Neuronal stem cell (in vitro differentiated cells): ENCODE results near the gene MS4A6E.

Experiments
- DNase-seq: peaks from one replicate; pipeline ENCODE4 v3.0.0-alpha.2; 2013; ENCODE audit warnings: low spot score
- H2AFZ ChIP-seq: one replicate; pipeline ENCODE4 v1.6.1; 2013; ENCODE audit warnings: mild to moderate bottlenecking, low read length, inconsistent platforms
- H2AK5ac ChIP-seq: 2 replicates; pipeline ENCODE4 v1.6.1; 2013; ENCODE audit warnings: low read depth, mild to moderate bottlenecking, inconsistent platforms, low read length, moderate library complexity, mixed read lengths
- H2BK120ac ChIP-seq: 2 replicates; pipeline ENCODE4 v1.6.1; 2013; ENCODE audit warnings: low read depth, mild to moderate bottlenecking, inconsistent platforms, low read length, moderate library complexity, mixed read lengths
- H2BK12ac ChIP-seq: one replicate; pipeline ENCODE4 v1.6.1; 2013; ENCODE audit warnings: low read length, inconsistent platforms
- H2BK15ac ChIP-seq: 2 replicates; pipeline ENCODE4 v1.6.1; 2013; ENCODE audit warnings: mild to moderate bottlenecking, low read length, inconsistent platforms, mixed read lengths
- H2BK5ac ChIP-seq: one replicate; pipeline ENCODE4 v1.6.1; 2013; ENCODE audit warnings: inconsistent platforms, mild to moderate bottlenecking, low read length, moderate library complexity
- H3K14ac ChIP-seq: one replicate; pipeline ENCODE4 v1.6.1; 2013; ENCODE audit warnings: low read length, inconsistent platforms
- H3K18ac ChIP-seq: 2 replicates; pipeline ENCODE4 v1.6.1; 2013; ENCODE audit warnings: low read length, inconsistent platforms
- H3K23ac ChIP-seq: 2 replicates; pipeline ENCODE4 v1.6.1; 2013; ENCODE audit warnings: low read depth, mild to moderate bottlenecking, mixed read lengths, low read length, inconsistent platforms; ENCODE audit not compliant: poor library complexity
- H3K27ac ChIP-seq: replicated peaks from 3 replicates; pipeline ENCODE4 v1.5.1; 2013; ENCODE audit warnings: low read length, inconsistent platforms
- H3K27me3 ChIP-seq, 3 experiments: 2 replicates each; pipeline ENCODE4 v1.6.1; 2013; ENCODE audit warnings: low read length in 3 of 3, mild to moderate bottlenecking in 2 of 3, inconsistent platforms in 1 of 3, low read depth in 1 of 3, mixed read lengths in 1 of 3, moderate library complexity in 1 of 3; ENCODE audit not compliant: control insufficient read depth in 3 of 3, insufficient read depth in 3 of 3
- H3K36me3 ChIP-seq, 2 donors: replicated peaks in 1 of 2; 2 replicates each; pipeline ENCODE4 v1.6.1; 2013; ENCODE audit warnings: low read length in 2 of 2; ENCODE audit not compliant: control insufficient read depth in 2 of 2, insufficient read depth in 2 of 2
- H3K4ac ChIP-seq: 2 replicates; pipeline ENCODE4 v1.6.1; 2013; ENCODE audit warnings: inconsistent platforms, mild to moderate bottlenecking, low read length, moderate library complexity
- H3K4me1 ChIP-seq, 2 donors: 1 replicate in 1 of 2; 2 replicates in 1 of 2; pipeline ENCODE4 v1.6.1; 2013; ENCODE audit warnings: low read length in 2 of 2, low read depth in 1 of 2; ENCODE audit not compliant: control insufficient read depth in 2 of 2, insufficient read depth in 1 of 2
- H3K4me2 ChIP-seq: one replicate; pipeline ENCODE4 v1.6.1; 2013; ENCODE audit warnings: mild to moderate bottlenecking, low read length, inconsistent platforms; ENCODE audit not compliant: insufficient read depth, poor library complexity, severe bottlenecking
- H3K4me3 ChIP-seq, 2 donors: 2 replicates each; pipeline ENCODE4 v1.5.1; 2013; ENCODE audit warnings: low read length in 2 of 2, mild to moderate bottlenecking in 2 of 2, inconsistent platforms in 1 of 2, moderate library complexity in 1 of 2
- H3K79me1 ChIP-seq: one replicate; pipeline ENCODE4 v1.6.1; 2013; ENCODE audit warnings: low read depth, mild to moderate bottlenecking, inconsistent platforms, low read length, moderate library complexity
- H3K9ac ChIP-seq: one replicate; pipeline ENCODE4 v1.6.1; 2013; ENCODE audit warnings: mild to moderate bottlenecking, low read depth, low read length, inconsistent platforms; ENCODE audit not compliant: poor library complexity
- H3K9me3 ChIP-seq, 2 donors: replicated peaks in 1 of 2; 2 replicates each; pipeline versions ENCODE3 to v1.6.1; 2013; ENCODE audit warnings: low read length in 2 of 2, mild to moderate bottlenecking in 2 of 2, inconsistent platforms in 1 of 2, low read depth in 1 of 2, mixed read lengths in 1 of 2, moderate library complexity in 1 of 2; ENCODE audit not compliant: control insufficient read depth in 2 of 2, insufficient read depth in 1 of 2
- H4K8ac ChIP-seq: one replicate; pipeline ENCODE4 v1.6.1; 2013; ENCODE audit warnings: low read depth, mild to moderate bottlenecking, inconsistent platforms, low read length, moderate library complexity
- H4K91ac ChIP-seq: one replicate; pipeline ENCODE4 v1.6.1; 2013; ENCODE audit warnings: low read length, low read depth, mild to moderate bottlenecking, inconsistent platforms; ENCODE audit not compliant: poor library complexity
- WGBS, 2 donors: extraction: QIAGEN DNeasy Blood & Tissue Kit; methylation state at CpG; one replicate each; pipeline ENCODE4 v1.1.7; 2013; ENCODE audit warnings: missing lambda C conversion rate in 2 of 2, mixed read lengths in 1 of 2; ENCODE audit not compliant: insufficient read length in 2 of 2, insufficient replicate concordance in 1 of 2; ENCODE audit errors: extremely low coverage in 2 of 2; 5-methylcytosine and 5-hydroxymethylcytosine counted together

The MS4A6E gene

GRCh38 chr11:60343094-60343704 is 16.1 kb downstream of the MS4A6E start:
- Histone ChIP-seq H2BK15ac (no peak overlapping the region), H3K27ac (no peak overlapping the region), H4K8ac (no peak overlapping the region), H3K4me1 (no peaks in the 10 kb centered on the region), H2AK5ac (no peak overlapping the region), H3K23ac (no peak overlapping the region), H2BK120ac (no peak overlapping the region), H3K4me2 (no peak overlapping the region), H3K9ac (no peak overlapping the region), H3K14ac (no peak overlapping the region), H3K27me3 (no peaks in the 10 kb centered on the region), H3K4me3 (no peak overlapping the region), H2BK12ac (no peak overlapping the region), H3K4ac (no peak overlapping the region), H3K36me3 (no peaks in the 10 kb centered on the region), H4K91ac (no peak overlapping the region), H2BK5ac (no peak overlapping the region), H3K18ac (no peak overlapping the region), H3K79me1 (no peaks in the 10 kb centered on the region), H3K9me3 (no peaks in the 10 kb centered on the region), H2AFZ (no peak overlapping the region)
- WGBS, 2 donors: no CpG with 5 or more reads among the region's 10 CpGs
- no peak for DNase-seq

DNA sequence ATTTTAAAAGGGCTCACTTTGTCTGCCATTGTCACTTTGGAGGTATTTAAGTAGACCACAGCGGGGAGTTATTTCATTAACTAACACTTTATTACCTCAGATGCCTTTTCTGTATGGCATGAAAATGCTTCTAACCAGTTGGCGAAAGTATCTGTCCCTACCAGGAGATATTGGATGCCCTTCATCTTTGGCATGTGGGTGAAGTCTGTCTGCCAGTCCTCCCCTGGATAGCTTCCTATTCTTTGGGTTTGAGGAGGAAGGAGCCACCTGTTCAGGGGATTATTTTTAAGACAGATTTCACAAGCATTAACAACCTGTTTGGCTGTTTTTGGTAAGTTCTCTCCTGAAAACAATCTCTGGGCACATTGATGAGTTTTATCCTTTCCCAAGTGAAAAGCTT is 17.1 kb downstream of the MS4A6E start:
- no peak overlapping the region for H3K18ac ChIP-seq
- no peaks in the 10 kb centered on the region for H3K27me3 ChIP-seq
- no peak overlapping the region for H3K14ac ChIP-seq
- no peak overlapping the region for H2BK12ac ChIP-seq
- H2BK15ac ChIP-seq: no peak overlapping the region
- no peak overlapping the region for H2BK5ac ChIP-seq
- H2AFZ ChIP-seq: no peak overlapping the region
- no peak overlapping the region for H3K4ac ChIP-seq
- WGBS, 2 donors: no CpG with 5 or more reads among the region's 2 CpGs
- no peak overlapping the region for H3K4me2 ChIP-seq
- H4K8ac ChIP-seq: no peak overlapping the region
- no peaks in the 10 kb centered on the region for H3K9me3 ChIP-seq
- H3K79me1 ChIP-seq: no peaks in the 10 kb centered on the region
- H3K4me3 ChIP-seq: no peak overlapping the region
- no peaks in the 10 kb centered on the region for H3K36me3 ChIP-seq
- H3K4me1 ChIP-seq: no peaks in the 10 kb centered on the region
- no peak for DNase-seq
- H2BK120ac ChIP-seq: no peak overlapping the region
- no peak overlapping the region for H3K23ac ChIP-seq
- no peak overlapping the region for H3K27ac ChIP-seq
- H4K91ac ChIP-seq: no peak overlapping the region
- no peak overlapping the region for H2AK5ac ChIP-seq
- no peak overlapping the region for H3K9ac ChIP-seq

DNA sequence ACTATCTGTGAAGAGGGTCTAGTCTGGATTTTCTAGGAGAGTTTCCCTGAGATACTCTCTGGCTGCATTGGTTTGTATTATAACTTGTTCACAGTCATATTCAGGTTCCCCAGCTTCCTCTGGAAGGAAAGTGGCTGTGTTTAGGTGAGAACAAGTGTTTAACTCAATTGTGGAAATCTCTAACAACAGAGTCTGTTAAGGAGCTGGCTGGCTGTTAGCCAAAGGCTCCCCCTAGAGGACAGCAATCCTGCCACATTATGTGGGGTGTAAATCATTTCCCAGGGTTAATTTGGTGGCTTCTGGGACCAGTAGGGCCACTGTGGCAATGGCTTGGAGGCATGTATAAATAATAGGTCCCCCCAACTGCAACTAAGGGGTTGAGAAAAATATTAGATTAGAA is 18.4 kb downstream of the MS4A6E start:
- no peak overlapping the region for H2BK12ac ChIP-seq
- no peak overlapping the region for H3K23ac ChIP-seq
- peak overlapping the region; percentile 40 for H2AFZ ChIP-seq
- no peak overlapping the region for H3K14ac ChIP-seq
- H3K4me1 ChIP-seq: no peaks in the 10 kb centered on the region
- no peak overlapping the region for H3K4me3 ChIP-seq
- H3K4me2 ChIP-seq: no peak overlapping the region
- H3K9ac ChIP-seq: no peak overlapping the region
- no peak overlapping the region for H3K18ac ChIP-seq
- H4K91ac ChIP-seq: no peak overlapping the region
- DNase-seq: no peak
- H3K27me3 ChIP-seq: no peaks in the 10 kb centered on the region
- H4K8ac ChIP-seq: no peak overlapping the region
- no peaks in the 10 kb centered on the region for H3K9me3 ChIP-seq
- no peak overlapping the region for H2BK15ac ChIP-seq
- H2BK5ac ChIP-seq: no peak overlapping the region
- no peaks in the 10 kb centered on the region for H3K36me3 ChIP-seq
- no peak overlapping the region for H3K27ac ChIP-seq
- H3K79me1 ChIP-seq: no peaks in the 10 kb centered on the region
- no peak overlapping the region for H3K4ac ChIP-seq
- H2AK5ac ChIP-seq: no peak overlapping the region
- no peak overlapping the region for H2BK120ac ChIP-seq

- Histone ChIP-seq H2AFZ (no peak overlapping the region), H3K36me3 (no peaks in the 10 kb centered on the region), H3K4me2 (no peak overlapping the region), H4K8ac (no peak overlapping the region), H2BK15ac (no peak overlapping the region), H4K91ac (no peak overlapping the region), H3K27ac (no peak overlapping the region), H3K14ac (no peak overlapping the region), H3K9ac (no peak overlapping the region), H3K4me1 (no peaks in the 10 kb centered on the region), H3K27me3 (no peaks in the 10 kb centered on the region), H3K18ac (no peak overlapping the region), H3K23ac (no peak overlapping the region), H3K4ac (no peak overlapping the region), H2BK12ac (no peak overlapping the region), H2BK5ac (no peak overlapping the region), H2BK120ac (no peak overlapping the region), H3K9me3 (no peaks in the 10 kb centered on the region), H3K4me3 (no peak overlapping the region), H3K79me1 (no peaks in the 10 kb centered on the region), H2AK5ac (no peak overlapping the region)
- no CpG with 5 or more reads among the region's 2 CpGs for WGBS, 2 donors
- DNase-seq: no peak
These were observed 20.2 kb downstream of the MS4A6E start for GRCh38 chr11:60347084-60347797.
